ENCODE results near the gene MATCAP1. TPM values are rescaled to one million over a fixed set of nuclear protein-coding genes. Genes with fewer than 3 reads are reported as not detected.
A peak's percentile ranks its signal among the peaks of the same experiment; 100 is the strongest.

Gene MATCAP1
- total and polyA plus RNA-seq, 4 donors, result 18.5 to 41.8 (median 26.0) TPM

- Histone ChIP-seq H3K4me3 (no peak overlapping the region), H3K36me3 (ENCODE audit: control insufficient read depth in 4 of 4, insufficient read depth in 4 of 4, low read length in 4 of 4) (peaks cover 8 to 47% (median 33%) of the 10 kb centered on the region in 4 donors), H3K4me1 (ENCODE audit: control insufficient read depth in 5 of 5, insufficient read depth in 5 of 5, low read length in 5 of 5) (peaks cover 4 to 18% (median 12%) of the 10 kb centered on the region in 5 donors), H3K27me3 (ENCODE audit: control insufficient read depth in 3 of 3, insufficient read depth in 3 of 3, low read length in 2 of 3) (no peaks in the 10 kb centered on the region), H3K9ac (ENCODE audit: insufficient read depth in 1 of 2, low read length in 2 of 2) (no peak overlapping the region), H3K9me3 (ENCODE audit: control insufficient read depth in 4 of 4, insufficient read depth in 3 of 4, low read length in 3 of 4) (no peaks in the 10 kb centered on the region), H3K27ac (ENCODE audit: low read depth in 1 of 2, low read length in 1 of 2) (no peak overlapping the region)
- 79 to 90% methylated on average over 9 of the region's 9 CpGs for WGBS, 2 donors
- no peak for DNase-seq
- no peak for TF ChIP-seq CTCF (IDR thresholded peaks at IDR 0.05; ENCODE audit: control extremely low read depth, extremely low read depth)
- no peak for ATAC-seq (ENCODE audit: insufficient read depth, low FRiP score)
Measured at GRCh38 chr16:67228905-67229304, 45.1 kb upstream of the MATCAP1 start.

- H3K27me3 ChIP-seq (ENCODE audit: control insufficient read depth in 3 of 3, insufficient read depth in 3 of 3, low read length in 2 of 3), result no peaks in the 10 kb centered on the region
- peaks cover 8 to 41% (median 29%) of the 10 kb centered on the region in 4 donors for H3K36me3 ChIP-seq (ENCODE audit: control insufficient read depth in 4 of 4, insufficient read depth in 4 of 4, low read length in 4 of 4)
- TF ChIP-seq CTCF (IDR thresholded peaks at IDR 0.05; ENCODE audit: control extremely low read depth, extremely low read depth), result no peak
- peaks cover 4 to 18% (median 13%) of the 10 kb centered on the region in 5 donors for H3K4me1 ChIP-seq (ENCODE audit: control insufficient read depth in 5 of 5, insufficient read depth in 5 of 5, low read length in 5 of 5)
- ATAC-seq (ENCODE audit: insufficient read depth, low FRiP score) (no peak), DNase-seq (no peak)
- no peaks in the 10 kb centered on the region for H3K9me3 ChIP-seq (ENCODE audit: control insufficient read depth in 4 of 4, insufficient read depth in 3 of 4, low read length in 3 of 4)
- WGBS, 2 donors, result 84 to 91% methylated on average over 9 of the region's 9 CpGs
- H3K27ac ChIP-seq (ENCODE audit: low read depth in 1 of 2, low read length in 1 of 2), result no peak overlapping the region
- no peak overlapping the region for H3K9ac ChIP-seq (ENCODE audit: insufficient read depth in 1 of 2, low read length in 2 of 2)
- H3K4me3 ChIP-seq, result peak overlapping the region; percentile 94
Measured at GRCh38 chr16:67228034-67228785, 44.4 kb upstream of the MATCAP1 start.

- Histone ChIP-seq H3K4me1 (ENCODE audit: control insufficient read depth in 5 of 5, insufficient read depth in 5 of 5, low read length in 5 of 5) (peaks cover 4 to 18% (median 13%) of the 10 kb centered on the region in 5 donors), H3K4me3 (peak overlapping the region; percentile 94), H3K27ac (ENCODE audit: low read depth in 1 of 2, low read length in 1 of 2) (peak overlapping the region; percentile 82 to 84), H3K27me3 (ENCODE audit: control insufficient read depth in 3 of 3, insufficient read depth in 3 of 3, low read length in 2 of 3) (no peaks in the 10 kb centered on the region), H3K9ac (ENCODE audit: insufficient read depth in 1 of 2, low read length in 2 of 2) (peak overlapping the region; percentile 70 to 89), H3K36me3 (ENCODE audit: control insufficient read depth in 4 of 4, insufficient read depth in 4 of 4, low read length in 4 of 4) (peaks cover 8 to 39% (median 28%) of the 10 kb centered on the region in 4 donors), H3K9me3 (ENCODE audit: control insufficient read depth in 4 of 4, insufficient read depth in 3 of 4, low read length in 3 of 4) (no peaks in the 10 kb centered on the region)
- DNase-seq, result no peak
- no peak for ATAC-seq (ENCODE audit: insufficient read depth, low FRiP score)
- TF ChIP-seq CTCF (IDR thresholded peaks at IDR 0.05; ENCODE audit: control extremely low read depth, extremely low read depth), result no peak
- WGBS, 2 donors, result 10 to 12% methylated on average over 12 of the region's 12 CpGs
Measured at GRCh38 chr16:67227567-67227921, 43.8 kb upstream of the MATCAP1 start.
